HepG2 (cell line): ENCODE measurements around the gene HEY2. TPM values are rescaled to one million over a fixed set of nuclear protein-coding genes. Genes with fewer than 3 reads are reported as not detected.

Experiments used
- ATF1 ChIP-seq: IDR thresholded peaks from 2 replicates; pipeline ENCODE4 v1.6.1; 2016; ENCODE audit warnings: mild to moderate bottlenecking, control low read depth
- BRD4 ChIP-seq: sonication (generic); formaldehyde crosslinking; IDR thresholded peaks from 2 replicates; pipeline ENCODE4 v1.4.0; 2020; ENCODE audit warnings: missing genetic modification reagents
- CREBL2 ChIP-seq: sonication (generic); formaldehyde crosslinking; IDR thresholded peaks from 2 replicates; pipeline ENCODE4 v1.8.1; 2023; ENCODE audit warnings: missing genetic modification reagents, mild to moderate bottlenecking, borderline replicate concordance
- EP300 ChIP-seq, 3 experiments: sonication (generic) in 1 of 3; formaldehyde crosslinking in 1 of 3; IDR thresholded peaks; 2 replicates each; pipeline versions ENCODE4 v1.5.1 to v1.6.1; 2011 to 2020; ENCODE audit warnings: low read depth in 2 of 3, low read length in 2 of 3, borderline replicate concordance in 1 of 3, improper control_type of control experiment in 1 of 3, mild to moderate bottlenecking in 1 of 3, missing genetic modification reagents in 1 of 3, moderate library complexity in 1 of 3
- ESRRA ChIP-seq: sonication (generic); formaldehyde crosslinking; IDR thresholded peaks from 2 replicates; pipeline ENCODE4 v1.5.1; 2020; ENCODE audit warnings: mild to moderate bottlenecking, low read depth, missing genetic modification reagents
- GATAD2A ChIP-seq: IDR thresholded peaks from 2 replicates; pipeline ENCODE4 v1.6.1; 2016
- HDAC6 ChIP-seq: fragments of 200-600 bp; sonication (generic); IDR thresholded peaks from 2 replicates; pipeline ENCODE4 v1.7.0; 2017; ENCODE audit warnings: mild to moderate bottlenecking, antibody characterized with exemption, low read length, low read depth
- NFIC ChIP-seq: IDR thresholded peaks from 2 replicates; pipeline ENCODE4 v1.6.1; 2012; ENCODE audit warnings: mild to moderate bottlenecking, low read length, inconsistent platforms
- PHF21A ChIP-seq: sonication (generic); formaldehyde crosslinking; IDR thresholded peaks from 2 replicates; pipeline ENCODE4 v1.5.0; 2020; ENCODE audit warnings: mild to moderate bottlenecking, missing genetic modification reagents
- REXO4 ChIP-seq: sonication (generic); formaldehyde crosslinking; IDR thresholded peaks from 2 replicates; pipeline ENCODE4 v1.8.0; 2022; ENCODE audit warnings: missing genetic modification reagents, mild to moderate bottlenecking, borderline replicate concordance
- SATB2 ChIP-seq: sonication (generic); formaldehyde crosslinking; IDR thresholded peaks from 2 replicates; pipeline ENCODE4 v1.5.0; 2020; ENCODE audit warnings: missing genetic modification reagents
- SNAPC2 ChIP-seq: sonication (generic); formaldehyde crosslinking; IDR thresholded peaks from 2 replicates; pipeline ENCODE4 v1.8.1; 2022; ENCODE audit warnings: mild to moderate bottlenecking, missing genetic modification reagents
- TFE3 ChIP-seq: IDR thresholded peaks from 2 replicates; pipeline ENCODE4 v1.6.1; 2016
- WIZ ChIP-seq: sonication (generic); formaldehyde crosslinking; IDR thresholded peaks from 2 replicates; pipeline ENCODE4 v1.5.1; 2020; ENCODE audit warnings: mild to moderate bottlenecking, missing genetic modification reagents
- ZBTB42 ChIP-seq: sonication (generic); formaldehyde crosslinking; IDR thresholded peaks from 2 replicates; pipeline ENCODE4 v1.5.0; 2020; ENCODE audit warnings: mild to moderate bottlenecking, missing genetic modification reagents
- ZFP82 ChIP-seq: sonication (generic); formaldehyde crosslinking; IDR thresholded peaks from 2 replicates; pipeline ENCODE4 v1.5.1; 2020; ENCODE audit warnings: mild to moderate bottlenecking, missing genetic modification reagents, borderline replicate concordance
- ZNF136 ChIP-seq: sonication (generic); formaldehyde crosslinking; IDR thresholded peaks from 2 replicates; pipeline ENCODE4 v1.8.1; 2022; ENCODE audit warnings: low read depth, mild to moderate bottlenecking, moderate library complexity, missing genetic modification reagents
- ZNF292 ChIP-seq: sonication (generic); formaldehyde crosslinking; IDR thresholded peaks from 2 replicates; pipeline ENCODE4 v1.8.1; 2022; ENCODE audit warnings: mild to moderate bottlenecking, low read depth, missing genetic modification reagents, borderline replicate concordance
- ZNF431 ChIP-seq: sonication (generic); formaldehyde crosslinking; IDR thresholded peaks from 2 replicates; pipeline ENCODE4 v1.9.0; 2022; ENCODE audit warnings: missing genetic modification reagents, low read depth, mild to moderate bottlenecking, borderline replicate concordance
- ZNF501 ChIP-seq: sonication (generic); formaldehyde crosslinking; IDR thresholded peaks from 2 replicates; pipeline ENCODE4 v1.5.1; 2020; ENCODE audit warnings: mild to moderate bottlenecking, moderate library complexity, missing genetic modification reagents
- ZNF570 ChIP-seq: sonication (generic); formaldehyde crosslinking; IDR thresholded peaks from 2 replicates; pipeline ENCODE4 v1.4.0; 2020; ENCODE audit warnings: mild to moderate bottlenecking, missing genetic modification reagents, borderline replicate concordance
- ZNF572 ChIP-seq: sonication (generic); formaldehyde crosslinking; IDR thresholded peaks from 2 replicates; pipeline ENCODE4 v1.5.1; 2020; ENCODE audit warnings: mild to moderate bottlenecking, missing genetic modification reagents
- ZNF703 ChIP-seq: sonication (generic); formaldehyde crosslinking; IDR thresholded peaks from 2 replicates; pipeline ENCODE4 v1.5.1; 2020; ENCODE audit warnings: missing genetic modification reagents, mild to moderate bottlenecking, moderate library complexity, borderline replicate concordance
- polyA plus RNA-seq, 8 experiments: library from polyadenylated mRNA; depleted of rRNA in 3 of 8; stranded (reverse) in 7 of 8; unstranded in 1 of 8; fragments of >200 nt; fragmentation: Illumina TruSeq in 4 of 8; extraction: Trizol in 4 of 8; gene quantifications; 2 replicates each; pipeline versions ENCODE4 v1.2.1 to v1.2.3, GENCODE V29; 2011 to 2016; ENCODE audit warnings: low read depth in 4 of 8, missing spikeins in 1 of 8, mixed read lengths in 1 of 8; ENCODE audit not compliant: insufficient read depth in 1 of 8
- total RNA-seq, 5 experiments: library from RNA; depleted of rRNA; stranded (reverse); fragments of >200 nt; fragmentation: Illumina TruSeq; extraction: Trizol; gene quantifications; 2 replicates each; pipeline ENCODE4 v1.2.3, GENCODE V29; 2016; ENCODE audit warnings: low read depth in 1 of 5
- TF ChIP-seq, protein P1 (sequence below): IDR thresholded peaks from 2 replicates; pipeline ENCODE4 v1.6.1; 2016; ENCODE audit warnings: control low read depth
- TF ChIP-seq, protein P2 (sequence below): sonication (generic); formaldehyde crosslinking; IDR thresholded peaks from 2 replicates; pipeline ENCODE4 v1.8.0; 2022; ENCODE audit warnings: missing genetic modification reagents, low read depth, mild to moderate bottlenecking, borderline replicate concordance

Gene HEY2
- total and polyA plus RNA-seq, 2 of the 13 experiments (the other 11 are each of a cell fraction or from before 2014, with no cell fraction given), result 0.04 TPM

DNA sequence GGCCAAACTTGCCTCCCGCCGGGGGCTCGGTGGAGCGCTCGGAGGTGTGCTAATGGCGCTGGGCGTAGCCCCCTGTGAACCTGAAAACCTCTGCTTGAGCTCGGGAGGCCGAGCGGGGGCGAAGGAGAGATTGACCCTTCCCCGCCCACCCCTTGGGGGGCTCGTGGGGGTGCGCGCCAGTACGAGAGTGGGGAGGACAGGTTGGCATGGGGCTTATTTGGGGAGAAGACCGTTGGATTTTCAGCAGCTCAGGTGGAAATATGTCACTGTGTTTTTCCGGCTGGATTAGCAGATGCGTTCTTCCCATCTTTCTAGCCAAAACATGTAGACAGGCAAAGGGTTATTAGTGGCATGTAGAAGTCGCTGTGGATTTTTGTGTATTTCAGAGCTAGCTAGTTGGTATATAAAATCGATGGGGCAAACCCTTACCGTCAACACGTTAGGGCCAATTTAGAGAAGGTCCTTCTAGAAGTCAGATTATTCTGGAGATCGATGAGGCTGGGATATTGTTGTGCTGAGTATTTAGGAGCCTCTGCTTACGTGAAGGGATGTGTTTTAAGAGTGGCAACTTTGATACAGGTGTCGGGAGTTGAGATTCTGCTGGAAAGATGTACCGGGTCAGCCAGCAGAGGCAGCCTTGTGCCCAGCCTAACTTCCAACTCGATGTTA is 41.9 kb downstream of the HEY2 start (continued):
- TF ChIP-seq PHF21A (CRISPR knock-in tag) (no peak), ZNF570 (CRISPR knock-in tag) (no peak), ZNF292 (CRISPR knock-in tag) (0 out of 2 replicates have a peak, but pooled peaks have one; percentile 29), NFIC (no peak), WIZ (CRISPR knock-in tag) (0 out of 2 replicates have a peak, but pooled peaks have one; percentile 73), REXO4 (CRISPR knock-in tag) (no peak), ZFP82 (CRISPR knock-in tag) (no peak), HDAC6 (no peak), SATB2 (CRISPR knock-in tag) (no peak), TFE3 (CRISPR knock-in tag) (peak; percentile 10; the same call in 1 of the 2 replicates), SNAPC2 (peak; percentile 61; the same call in 1 of the 2 replicates), GATAD2A (CRISPR knock-in tag) (no peak), ESRRA (CRISPR knock-in tag) (no peak), ZBTB42 (CRISPR knock-in tag) (0 out of 2 replicates have a peak, but pooled peaks have one; percentile 21), ZNF501 (CRISPR knock-in tag) (no peak; the same call in 1 of the 2 replicates), EP300 (IDR thresholded peaks at IDR 0.05; ENCODE audit: low read depth in 2 of 2, low read length in 2 of 2) (0 out of 4 replicates have a peak, but pooled peaks of 1 of the 2 experiments have one; percentile 14), EP300 (CRISPR knock-in tag; IDR thresholded peaks at IDR 0.05; ENCODE audit: borderline replicate concordance) (no peak), ZNF572 (peak; percentile 61; the same call in 1 of the 2 replicates), ZNF703 (CRISPR knock-in tag) (no peak), ZNF136 (CRISPR knock-in tag) (no peak), ATF1 (CRISPR knock-in tag) (no peak), CREBL2 (no peak), BRD4 (CRISPR knock-in tag) (no peak), ZNF431 (CRISPR knock-in tag) (no peak)
- TF ChIP-seq, protein P1, sequence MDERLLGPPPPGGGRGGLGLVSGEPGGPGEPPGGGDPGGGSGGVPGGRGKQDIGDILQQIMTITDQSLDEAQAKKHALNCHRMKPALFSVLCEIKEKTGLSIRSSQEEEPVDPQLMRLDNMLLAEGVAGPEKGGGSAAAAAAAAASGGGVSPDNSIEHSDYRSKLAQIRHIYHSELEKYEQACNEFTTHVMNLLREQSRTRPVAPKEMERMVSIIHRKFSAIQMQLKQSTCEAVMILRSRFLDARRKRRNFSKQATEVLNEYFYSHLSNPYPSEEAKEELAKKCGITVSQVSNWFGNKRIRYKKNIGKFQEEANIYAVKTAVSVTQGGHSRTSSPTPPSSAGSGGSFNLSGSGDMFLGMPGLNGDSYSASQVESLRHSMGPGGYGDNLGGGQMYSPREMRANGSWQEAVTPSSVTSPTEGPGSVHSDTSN, result no peak
- TF ChIP-seq, protein P2, sequence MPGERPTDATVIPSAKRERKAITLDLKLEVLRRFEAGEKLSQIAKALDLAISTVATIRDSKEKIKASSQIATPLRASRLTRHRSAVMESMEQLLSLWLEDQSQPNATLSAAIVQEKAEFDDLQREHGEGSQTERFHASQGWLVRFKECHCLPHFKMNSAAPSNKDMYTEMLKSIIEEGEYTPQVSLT (CRISPR knock-in tag), result no peak
